Stomach (tissue), 4 donors: ENCODE measurements around the gene SURF6.

Source experiments
- CTCF ChIP-seq, 7 experiments: fragments of 450-650 bp in 4 of 7; fragments of 200-600 bp in 3 of 7; sonication (generic) in 3 of 7; IDR thresholded peaks; one replicate each; pipeline ENCODE4 v1.5.1; 2016 to 2019; ENCODE audit warnings: antibody characterized with exemption in 7 of 7, control low read depth in 2 of 7, mild to moderate bottlenecking in 1 of 7
- EP300 ChIP-seq: sonication (generic); formaldehyde crosslinking; IDR thresholded peaks from one replicate; pipeline ENCODE4 v1.6.1; 2017; ENCODE audit warnings: antibody characterized with exemption

DNA sequence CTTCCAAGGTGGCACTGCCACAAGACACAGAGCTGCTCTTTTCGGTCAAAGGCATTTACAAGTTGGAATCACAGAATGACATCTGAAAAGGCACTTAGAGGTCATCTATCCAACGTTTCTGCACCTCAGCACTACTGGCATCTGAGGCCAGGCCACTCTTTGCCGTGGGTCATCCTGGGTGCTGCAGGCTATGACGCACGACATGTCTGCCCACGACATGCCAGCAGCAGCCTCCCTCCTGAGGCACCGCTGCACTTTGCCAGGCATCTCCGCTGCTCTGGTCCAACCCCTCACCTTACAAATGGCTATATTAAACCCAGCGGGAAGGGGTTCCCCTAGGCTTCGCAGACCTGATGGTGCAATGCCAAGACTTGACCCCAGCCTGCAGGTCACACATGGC lies 31.8 kb upstream of the SURF6 start:
- no peak for TF ChIP-seq EP300
- no peak for TF ChIP-seq CTCF (IDR thresholded peaks at IDR 0.05)
